Panc1 (cell line): Measurements from ENCODE around the gene AP1S2. TPM values are rescaled to one million over a fixed set of nuclear protein-coding genes. Genes with fewer than 3 reads are reported as not detected.

Experiments used
- ATAC-seq: fragments of 200-7000 bp; cut with Tn5 transposase; 2 replicates; pipeline ENCODE4 v1.9.1; 2020; ENCODE audit warnings: mild to moderate bottlenecking, moderate library complexity
- BruUV-seq: library from RNA; stranded (reverse); fragments of 400-500 nt; replicated peaks from 2 replicates; lab custom pipeline; 2021; lab: Mats Ljungman, UMichigan
- CTCF ChIA-PET: fragments of 300-600 bp; sonication (Branson Sonifier 250); formaldehyde crosslinking; loops from one replicate; lab custom pipeline; 2022; ENCODE audit warnings: antibody characterized with exemption; lab: Charles Lee
- POLR2A ChIA-PET: fragments of 300-600 bp; sonication (Branson Sonifier 250); formaldehyde crosslinking; loops from one replicate; lab custom pipeline; 2022; ENCODE audit warnings: antibody characterized with exemption; lab: Charles Lee
- DNase-seq: peaks from one replicate; pipeline ENCODE4 v3.0.0-alpha.2; 2010; ENCODE audit warnings: low read depth, low spot score
- H3K27ac ChIP-seq: 2 replicates; pipeline ENCODE4 v1.5.1; 2011; ENCODE audit warnings: mild to moderate bottlenecking, low read length, inconsistent platforms
- H3K27me3 ChIP-seq: fragments of 200-500 bp; sonication (Bioruptor generic); 2 replicates; pipeline ENCODE4 v1.6.0; 2014; ENCODE audit warnings: low read length, inconsistent platforms; ENCODE audit not compliant: control insufficient read depth, insufficient read depth
- H3K36me3 ChIP-seq: fragments of 200-500 bp; sonication (Bioruptor generic); 2 replicates; pipeline ENCODE4 v1.5.1; 2014; ENCODE audit warnings: inconsistent platforms, mild to moderate bottlenecking, low read length, moderate library complexity; ENCODE audit not compliant: control insufficient read depth, insufficient read depth
- H3K4me1 ChIP-seq: 2 replicates; pipeline ENCODE4 v1.5.1; 2011; ENCODE audit warnings: inconsistent platforms, mild to moderate bottlenecking, low read length, moderate library complexity; ENCODE audit not compliant: control insufficient read depth, insufficient read depth
- H3K4me3 ChIP-seq, 2 experiments: 2 replicates each; pipeline ENCODE4 v1.5.1; 2011 to 2012; ENCODE audit warnings: low read depth in 2 of 2, low read length in 2 of 2, mild to moderate bottlenecking in 2 of 2, inconsistent platforms in 1 of 2, moderate library complexity in 1 of 2
- H3K9me3 ChIP-seq: fragments of 200-500 bp; sonication (Bioruptor generic); 2 replicates; pipeline ENCODE4 v1.5.1; 2014; ENCODE audit warnings: low read depth, mild to moderate bottlenecking, inconsistent platforms, low read length, moderate library complexity; ENCODE audit not compliant: control insufficient read depth, insufficient read depth
- POLR2AphosphoS5 ChIP-seq: IDR thresholded peaks from 2 replicates; pipeline ENCODE4 v1.6.1; 2012; ENCODE audit warnings: mild to moderate bottlenecking, low read depth, low read length, moderate library complexity
- SIN3A ChIP-seq: IDR thresholded peaks from 2 replicates; pipeline ENCODE4 v1.6.1; 2012; ENCODE audit warnings: low read depth, mild to moderate bottlenecking, low read length, moderate library complexity, borderline replicate concordance; ENCODE audit not compliant: insufficient read depth
- TCF7L2 ChIP-seq: IDR thresholded peaks from 2 replicates; pipeline ENCODE4 v1.6.1; 2011; ENCODE audit warnings: mild to moderate bottlenecking, low read depth, low read length, inconsistent platforms
- in situ Hi-C: cut with HindIII; loops from 2 replicates; pipeline ENCODE4 v1.10.0; 2016; ENCODE audit warnings: low sequenced_read_pairs, low pct_unique_long_range_greater_than_20kb
- intact Hi-C: fragments of 100-400 bp; cut with micrococcal nuclease; formaldehyde crosslinking; loops from one replicate; pipeline ENCODE4 v1.10.0; 2022; ENCODE audit not compliant: unreplicated experiment
- total RNA-seq: library from RNA; stranded (reverse); gene quantifications from one replicate; pipeline ENCODE4 v1.2.1, GENCODE V29; 2021; ENCODE audit not compliant: unreplicated experiment
- TF ChIP-seq, protein P1 (sequence below): fragments of 450-650 bp; IDR thresholded peaks from 2 replicates; pipeline ENCODE4 v1.5.1; 2017; ENCODE audit warnings: mild to moderate bottlenecking
- TF ChIP-seq, protein P2 (sequence below), 2 experiments: IDR thresholded peaks; 2 replicates each; pipeline ENCODE4 v1.6.1; 2011 to 2012; ENCODE audit warnings: low read depth in 2 of 2, control low read depth in 1 of 2, low read length in 1 of 2, mild to moderate bottlenecking in 1 of 2, moderate library complexity in 1 of 2; ENCODE audit not compliant: insufficient read depth in 1 of 2

The AP1S2 gene
- total RNA-seq, 1 experiment from 2014 or later = 14.7 TPM

GRCh38 chrX:15813416-15813815 lies 41.2 kb downstream of the AP1S2 start:
- no peak for ATAC-seq
- in situ Hi-C loops = no loop called here
- Histone ChIP-seq H3K4me3 (no peak overlapping the region), H3K36me3 (no peaks in the 10 kb centered on the region; the same call in 1 of the 2 replicates), H3K27ac (no peak overlapping the region), H3K27me3 (no peaks in the 10 kb centered on the region), H3K4me1 (no peaks in the 10 kb centered on the region), H3K9me3 (no peaks in the 10 kb centered on the region)
- TF ChIP-seq, protein P1, sequence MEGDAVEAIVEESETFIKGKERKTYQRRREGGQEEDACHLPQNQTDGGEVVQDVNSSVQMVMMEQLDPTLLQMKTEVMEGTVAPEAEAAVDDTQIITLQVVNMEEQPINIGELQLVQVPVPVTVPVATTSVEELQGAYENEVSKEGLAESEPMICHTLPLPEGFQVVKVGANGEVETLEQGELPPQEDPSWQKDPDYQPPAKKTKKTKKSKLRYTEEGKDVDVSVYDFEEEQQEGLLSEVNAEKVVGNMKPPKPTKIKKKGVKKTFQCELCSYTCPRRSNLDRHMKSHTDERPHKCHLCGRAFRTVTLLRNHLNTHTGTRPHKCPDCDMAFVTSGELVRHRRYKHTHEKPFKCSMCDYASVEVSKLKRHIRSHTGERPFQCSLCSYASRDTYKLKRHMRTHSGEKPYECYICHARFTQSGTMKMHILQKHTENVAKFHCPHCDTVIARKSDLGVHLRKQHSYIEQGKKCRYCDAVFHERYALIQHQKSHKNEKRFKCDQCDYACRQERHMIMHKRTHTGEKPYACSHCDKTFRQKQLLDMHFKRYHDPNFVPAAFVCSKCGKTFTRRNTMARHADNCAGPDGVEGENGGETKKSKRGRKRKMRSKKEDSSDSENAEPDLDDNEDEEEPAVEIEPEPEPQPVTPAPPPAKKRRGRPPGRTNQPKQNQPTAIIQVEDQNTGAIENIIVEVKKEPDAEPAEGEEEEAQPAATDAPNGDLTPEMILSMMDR = no peak
- TF ChIP-seq, protein P2, sequence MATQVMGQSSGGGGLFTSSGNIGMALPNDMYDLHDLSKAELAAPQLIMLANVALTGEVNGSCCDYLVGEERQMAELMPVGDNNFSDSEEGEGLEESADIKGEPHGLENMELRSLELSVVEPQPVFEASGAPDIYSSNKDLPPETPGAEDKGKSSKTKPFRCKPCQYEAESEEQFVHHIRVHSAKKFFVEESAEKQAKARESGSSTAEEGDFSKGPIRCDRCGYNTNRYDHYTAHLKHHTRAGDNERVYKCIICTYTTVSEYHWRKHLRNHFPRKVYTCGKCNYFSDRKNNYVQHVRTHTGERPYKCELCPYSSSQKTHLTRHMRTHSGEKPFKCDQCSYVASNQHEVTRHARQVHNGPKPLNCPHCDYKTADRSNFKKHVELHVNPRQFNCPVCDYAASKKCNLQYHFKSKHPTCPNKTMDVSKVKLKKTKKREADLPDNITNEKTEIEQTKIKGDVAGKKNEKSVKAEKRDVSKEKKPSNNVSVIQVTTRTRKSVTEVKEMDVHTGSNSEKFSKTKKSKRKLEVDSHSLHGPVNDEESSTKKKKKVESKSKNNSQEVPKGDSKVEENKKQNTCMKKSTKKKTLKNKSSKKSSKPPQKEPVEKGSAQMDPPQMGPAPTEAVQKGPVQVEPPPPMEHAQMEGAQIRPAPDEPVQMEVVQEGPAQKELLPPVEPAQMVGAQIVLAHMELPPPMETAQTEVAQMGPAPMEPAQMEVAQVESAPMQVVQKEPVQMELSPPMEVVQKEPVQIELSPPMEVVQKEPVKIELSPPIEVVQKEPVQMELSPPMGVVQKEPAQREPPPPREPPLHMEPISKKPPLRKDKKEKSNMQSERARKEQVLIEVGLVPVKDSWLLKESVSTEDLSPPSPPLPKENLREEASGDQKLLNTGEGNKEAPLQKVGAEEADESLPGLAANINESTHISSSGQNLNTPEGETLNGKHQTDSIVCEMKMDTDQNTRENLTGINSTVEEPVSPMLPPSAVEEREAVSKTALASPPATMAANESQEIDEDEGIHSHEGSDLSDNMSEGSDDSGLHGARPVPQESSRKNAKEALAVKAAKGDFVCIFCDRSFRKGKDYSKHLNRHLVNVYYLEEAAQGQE (IDR thresholded peaks at IDR 0.05; ENCODE audit: insufficient read depth in 1 of 2, low read depth in 2 of 2, low read length in 1 of 2) = no peak
- no peak for TF ChIP-seq TCF7L2
- TF ChIP-seq POLR2AphosphoS5 = no peak
- no peak for TF ChIP-seq SIN3A
- CTCF ChIA-PET = no interaction called here
- no TSS peak for BruUV-seq
- intact Hi-C loops = no loop called here
- POLR2A ChIA-PET = no interaction called here
- DNase-seq = no peak

- TF ChIP-seq, protein P1 = no peak
- no peak for TF ChIP-seq POLR2AphosphoS5
- no peak for TF ChIP-seq TCF7L2
- TF ChIP-seq, protein P2 (IDR thresholded peaks at IDR 0.05; ENCODE audit: insufficient read depth in 1 of 2, low read depth in 2 of 2, low read length in 1 of 2) = no peak
- TF ChIP-seq SIN3A = no peak
- no peak for DNase-seq
- ChIA-PET CTCF (no interaction called here), POLR2A (no interaction called here)
- Histone ChIP-seq H3K27me3 (no peaks in the 10 kb centered on the region), H3K9me3 (no peaks in the 10 kb centered on the region), H3K4me3 (no peak overlapping the region), H3K27ac (no peak overlapping the region), H3K4me1 (no peaks in the 10 kb centered on the region), H3K36me3 (no peaks in the 10 kb centered on the region)
- intact Hi-C loops (no loop called here), in situ Hi-C loops (no loop called here)
- no TSS peak for BruUV-seq
- no peak for ATAC-seq
Measured at GRCh38 chrX:15812192-15812938, 42.2 kb downstream of the AP1S2 start.
